Measurements from ENCODE around the gene NMBR.

DNA sequence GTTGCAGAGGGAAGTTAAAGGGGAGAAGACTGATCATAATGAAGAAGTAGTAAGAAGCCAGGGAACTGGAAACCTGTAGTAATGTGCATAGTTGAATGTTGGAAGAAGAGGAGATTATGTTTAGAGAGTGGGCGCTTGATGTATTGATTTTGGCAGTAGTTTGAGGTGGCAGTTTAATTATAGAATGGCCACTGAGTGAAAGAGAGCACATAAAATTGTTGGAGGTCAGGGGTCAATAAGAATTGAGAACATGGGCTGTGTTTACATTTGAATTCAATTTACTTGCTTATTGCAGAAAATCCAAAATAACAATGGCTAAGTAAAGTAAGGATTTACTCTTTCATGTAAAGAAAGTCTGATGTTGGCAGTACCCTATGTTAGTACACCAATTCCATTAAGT lies 15.9 kb upstream of the NMBR start:
- TF ChIP-seq CTCF (IDR thresholded peaks at IDR 0.05) (no peak), POLR2A (IDR thresholded peaks at IDR 0.05) (no peak)
